HepG2 (cell line): Measurements from ENCODE around the gene CAMTA1. TPM values are rescaled to one million over a fixed set of nuclear protein-coding genes. Genes with fewer than 3 reads are reported as not detected.
A peak's percentile ranks its signal among the peaks of the same experiment; 100 is the strongest.

ENCODE experiments used
- ATAC-seq: fragments of 200-7000 bp; cut with Tn5 transposase; 3 replicates; pipeline ENCODE4 v1.9.1; 2020; ENCODE audit warnings: mild to moderate bottlenecking, moderate library complexity
- BruUV-seq: library from RNA; stranded (reverse); fragments of 400-500 nt; replicated peaks from 2 replicates; lab custom pipeline; 2021; lab: Mats Ljungman, UMichigan
- CTCF ChIA-PET: fragments of 300-600 bp; formaldehyde crosslinking; extraction: SDS; loops from one replicate; lab custom pipeline; 2021; ENCODE audit warnings: low total read pairs, inconsistent platforms, low intra/inter-chr PET ratio; lab: Yijun Ruan, JAX
- POLR2A ChIA-PET: fragments of 350-600 bp; sonication (Branson Sonifier 250); formaldehyde crosslinking; loops from one replicate; lab custom pipeline; 2020; ENCODE audit warnings: antibody characterized with exemption, inconsistent platforms; lab: Yijun Ruan, JAX
- DNase-seq: peaks from one replicate; pipeline ENCODE4 v3.0.0-alpha.2; 2015; ENCODE audit warnings: low spot score
- FAIRE-seq: peaks from 3 replicates; lab custom pipeline; 2011; peaks lifted over from hg19 to GRCh38; lab: Jason Lieb, UNC
- H2AFZ ChIP-seq: one replicate; pipeline ENCODE4 v1.6.1; 2011; ENCODE audit warnings: low read length, inconsistent platforms
- H3K27ac ChIP-seq: fragments of 300-600 bp; 3 replicates; pipeline ENCODE4 v1.8.0; 2011; ENCODE audit warnings: mixed run types, mild to moderate bottlenecking, mixed read lengths, low read length, inconsistent platforms; ENCODE audit not compliant: insufficient read depth; ENCODE audit errors: extremely low read length
- H3K27me3 ChIP-seq, 2 experiments: fragments of 200-600 bp in 1 of 2; 2 replicates in 1 of 2; 3 replicates in 1 of 2; pipeline versions ENCODE4 v1.6.0 to v1.8.0; 2011; ENCODE audit warnings: low read length in 2 of 2, mild to moderate bottlenecking in 2 of 2, moderate library complexity in 2 of 2, inconsistent platforms in 1 of 2; ENCODE audit not compliant: insufficient read depth in 2 of 2, control insufficient read depth in 1 of 2
- H3K36me3 ChIP-seq, 2 experiments: fragments of 200-600 bp in 1 of 2; replicated peaks in 1 of 2; 2 replicates in 1 of 2; 3 replicates in 1 of 2; pipeline versions ENCODE4 v1.5.1 to v1.8.0; 2011; ENCODE audit warnings: low read length in 2 of 2, inconsistent platforms in 1 of 2; ENCODE audit not compliant: insufficient read depth in 2 of 2, control insufficient read depth in 1 of 2
- H3K4me1 ChIP-seq: 2 replicates; pipeline ENCODE4 v1.5.1; 2012; ENCODE audit warnings: low read length, inconsistent platforms; ENCODE audit not compliant: insufficient read depth
- H3K4me2 ChIP-seq: 2 replicates; pipeline ENCODE4 v1.6.0; 2011; ENCODE audit warnings: low read depth, low read length, inconsistent platforms
- H3K4me3 ChIP-seq, 3 experiments: fragments of 200-600 bp in 1 of 3; sonication (generic), shearing (Covaris generic) in 1 of 3; replicated peaks in 1 of 3; 2 replicates each; pipeline ENCODE4 v1.5.1; 2011 to 2016; ENCODE audit warnings: low read length in 3 of 3, inconsistent platforms in 2 of 3, low read depth in 2 of 3, mild to moderate bottlenecking in 2 of 3, control low read depth in 1 of 3, mixed read lengths in 1 of 3; ENCODE audit not compliant: insufficient read depth in 1 of 3
- H3K79me2 ChIP-seq: one replicate; pipeline ENCODE4 v1.6.1; 2011; ENCODE audit warnings: low read length, inconsistent platforms; ENCODE audit not compliant: insufficient read depth
- H3K9ac ChIP-seq: 2 replicates; pipeline ENCODE4 v1.6.0; 2011; ENCODE audit warnings: mild to moderate bottlenecking, low read depth, low read length, inconsistent platforms; ENCODE audit not compliant: insufficient read depth
- H3K9me3 ChIP-seq: 2 replicates; pipeline ENCODE4 v1.5.1; 2012; ENCODE audit warnings: mild to moderate bottlenecking, low read length
- H4K20me1 ChIP-seq: 2 replicates; pipeline ENCODE4 v1.6.0; 2011; ENCODE audit warnings: inconsistent platforms, mild to moderate bottlenecking, low read length, moderate library complexity; ENCODE audit not compliant: insufficient read depth
- CBFB ChIP-seq: sonication (generic); formaldehyde crosslinking; IDR thresholded peaks from 2 replicates; pipeline ENCODE4 v1.4.0; 2020; ENCODE audit warnings: missing genetic modification reagents
- HIVEP1 ChIP-seq: sonication (generic); formaldehyde crosslinking; IDR thresholded peaks from 2 replicates; pipeline ENCODE4 v1.4.0; 2020; ENCODE audit warnings: mild to moderate bottlenecking, missing genetic modification reagents
- HNRNPL ChIP-seq: fragments of 200-400 bp; formaldehyde crosslinking; IDR thresholded peaks from 2 replicates; pipeline ENCODE4 v1.6.1; 2017; ENCODE audit warnings: mild to moderate bottlenecking, low read depth, low read length
- KAT7 ChIP-seq: IDR thresholded peaks from 2 replicates; pipeline ENCODE4 v1.6.1; 2018; ENCODE audit warnings: borderline replicate concordance, missing compliant biosample characterization
- KLF9 ChIP-seq: IDR thresholded peaks from 2 replicates; pipeline ENCODE4 v1.6.1; 2016; ENCODE audit warnings: low read depth
- SAP130 ChIP-seq: IDR thresholded peaks from 2 replicates; pipeline ENCODE4 v1.6.1; 2016; ENCODE audit warnings: low read depth
- ZFAT ChIP-seq: sonication (generic); formaldehyde crosslinking; conservative IDR thresholded peaks from 2 replicates; pipeline ENCODE4 v1.8.1; 2023; ENCODE audit warnings: missing genetic modification reagents, inconsistent platforms
- WGBS: methylation state at CpG from one replicate; pipeline ENCODE4 v1.1.6; 2017; ENCODE audit warnings: low lambda C conversion rate; 5-methylcytosine and 5-hydroxymethylcytosine counted together
- in situ Hi-C: cut with HindIII; loops from 2 replicates; pipeline ENCODE4 v1.10.0; 2017; ENCODE audit warnings: low pct_unique_long_range_greater_than_20kb; ENCODE audit not compliant: extremely low pct_ligation_motif_present
- intact Hi-C: fragments of 100-400 bp; cut with micrococcal nuclease; formaldehyde crosslinking; loops from one replicate; pipeline ENCODE4 v1.10.0; 2022; ENCODE audit not compliant: unreplicated experiment
- polyA plus RNA-seq, 8 experiments: library from polyadenylated mRNA; depleted of rRNA in 3 of 8; stranded (reverse) in 7 of 8; unstranded in 1 of 8; fragments of >200 nt; fragmentation: Illumina TruSeq in 4 of 8; extraction: Trizol in 4 of 8; gene quantifications; 2 replicates each; pipeline versions ENCODE4 v1.2.1 to v1.2.3, GENCODE V29; 2011 to 2016; ENCODE audit warnings: low read depth in 4 of 8, missing spikeins in 1 of 8, mixed read lengths in 1 of 8; ENCODE audit not compliant: insufficient read depth in 1 of 8
- total RNA-seq, 5 experiments: library from RNA; depleted of rRNA; stranded (reverse); fragments of >200 nt; fragmentation: Illumina TruSeq; extraction: Trizol; gene quantifications; 2 replicates each; pipeline ENCODE4 v1.2.3, GENCODE V29; 2016; ENCODE audit warnings: low read depth in 1 of 5
- TF ChIP-seq, protein P1 (sequence below): sonication (generic); formaldehyde crosslinking; conservative IDR thresholded peaks from 2 replicates; pipeline ENCODE4 v1.4.0; 2020; ENCODE audit warnings: missing genetic modification reagents
- TF ChIP-seq, protein P2 (sequence below): sonication (generic); formaldehyde crosslinking; IDR thresholded peaks from 2 replicates; pipeline ENCODE4 v1.5.0; 2020; ENCODE audit warnings: mild to moderate bottlenecking, missing genetic modification reagents
- TF ChIP-seq, protein P3 (sequence below): sonication (generic); formaldehyde crosslinking; IDR thresholded peaks from 2 replicates; pipeline ENCODE4 v1.9.0; 2021; ENCODE audit warnings: missing genetic modification reagents, borderline replicate concordance
- TF ChIP-seq, protein P4 (sequence below): sonication (generic); formaldehyde crosslinking; IDR thresholded peaks from 2 replicates; pipeline ENCODE4 v1.4.0; 2020; ENCODE audit warnings: low read depth, mild to moderate bottlenecking, missing genetic modification reagents
- TF ChIP-seq, protein P5 (sequence below): sonication (generic); formaldehyde crosslinking; IDR thresholded peaks from 2 replicates; pipeline ENCODE4 v1.4.0; 2020; ENCODE audit warnings: mild to moderate bottlenecking, missing genetic modification reagents

The CAMTA1 gene
- total and polyA plus RNA-seq, 2 of the 13 experiments (the other 11 are each of a cell fraction or from before 2014, with no cell fraction given) = 25.0 to 36.4 TPM

DNA sequence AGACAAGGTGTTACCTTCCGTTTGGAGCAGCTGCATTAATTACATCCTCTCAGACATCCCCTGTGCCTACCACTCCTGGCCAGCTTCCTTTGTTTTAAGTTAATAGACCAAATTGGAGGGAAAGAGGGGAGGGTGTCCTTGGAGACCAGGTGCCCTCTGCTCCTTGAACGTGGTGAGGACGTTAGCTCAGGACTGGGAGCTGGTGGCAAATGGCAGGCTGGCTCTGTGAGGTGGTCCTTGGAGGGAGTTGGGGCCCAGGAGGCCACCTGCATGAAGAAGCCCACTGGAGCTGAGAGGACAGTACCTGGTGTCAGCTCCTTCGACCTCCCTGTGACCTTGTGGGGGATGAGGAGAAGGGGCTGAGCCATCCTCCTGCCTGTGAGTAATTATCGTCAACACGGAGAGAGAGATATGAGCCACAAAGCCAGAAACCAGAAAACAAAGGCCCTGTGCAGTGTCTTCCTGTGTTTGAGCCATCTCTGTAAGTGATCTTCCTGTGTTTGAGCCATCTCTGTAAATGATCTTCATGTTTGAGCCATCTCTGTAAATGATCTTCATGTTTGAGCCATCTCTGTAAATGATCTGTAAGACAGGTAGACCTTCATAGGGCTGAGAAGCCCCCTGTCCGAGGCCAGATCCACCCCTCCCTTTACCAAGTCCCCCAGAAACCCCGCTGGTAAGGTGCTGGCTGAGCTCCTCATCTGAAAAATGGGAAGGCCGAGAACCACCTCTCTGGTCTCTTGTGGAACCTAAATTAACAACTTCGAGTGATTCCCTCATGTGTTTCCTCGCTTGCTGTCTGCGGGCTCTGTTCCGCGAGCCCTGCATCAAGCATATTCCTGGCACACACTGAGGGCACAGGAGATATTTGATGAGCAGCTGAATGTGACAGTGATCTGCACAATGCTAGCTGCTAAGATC, 126.0 kb downstream of the CAMTA1 start:
- Histone ChIP-seq H3K9ac (no peak overlapping the region), H3K27ac (no peak overlapping the region), H3K27me3 (peaks cover 0 to 43% of the 10 kb centered on the region in 2 experiments; a peak in 3 of 5 replicates), H3K4me1 (peaks cover 39% of the 10 kb centered on the region), H2AFZ (no peak overlapping the region), H3K4me2 (peak overlapping the region; percentile 30; the same call in 1 of the 2 replicates), H4K20me1 (no peaks in the 10 kb centered on the region), H3K9me3 (no peaks in the 10 kb centered on the region), H3K79me2 (no peaks in the 10 kb centered on the region), H3K4me3 (no peak overlapping the region), H3K36me3 (no peaks in the 10 kb centered on the region)
- FAIRE-seq (no peak), DNase-seq (no peak), ATAC-seq (no peak)
- no TSS peak for BruUV-seq
- POLR2A ChIA-PET = interaction anchor here (0.8 to 1.6 kb wide), 2 partner anchors 126 to 139 kb away, joined by 3 to 5 read pairs; partner anchors contain the start of gene CAMTA1
- intact Hi-C loops (no loop called here), in situ Hi-C loops (no loop called here)
- WGBS = 58% methylated on average over 14 of the region's 14 CpGs
- TF ChIP-seq KAT7 (CRISPR knock-in tag) = no peak
- TF ChIP-seq CBFB (CRISPR knock-in tag) = no peak
- TF ChIP-seq, protein P1, sequence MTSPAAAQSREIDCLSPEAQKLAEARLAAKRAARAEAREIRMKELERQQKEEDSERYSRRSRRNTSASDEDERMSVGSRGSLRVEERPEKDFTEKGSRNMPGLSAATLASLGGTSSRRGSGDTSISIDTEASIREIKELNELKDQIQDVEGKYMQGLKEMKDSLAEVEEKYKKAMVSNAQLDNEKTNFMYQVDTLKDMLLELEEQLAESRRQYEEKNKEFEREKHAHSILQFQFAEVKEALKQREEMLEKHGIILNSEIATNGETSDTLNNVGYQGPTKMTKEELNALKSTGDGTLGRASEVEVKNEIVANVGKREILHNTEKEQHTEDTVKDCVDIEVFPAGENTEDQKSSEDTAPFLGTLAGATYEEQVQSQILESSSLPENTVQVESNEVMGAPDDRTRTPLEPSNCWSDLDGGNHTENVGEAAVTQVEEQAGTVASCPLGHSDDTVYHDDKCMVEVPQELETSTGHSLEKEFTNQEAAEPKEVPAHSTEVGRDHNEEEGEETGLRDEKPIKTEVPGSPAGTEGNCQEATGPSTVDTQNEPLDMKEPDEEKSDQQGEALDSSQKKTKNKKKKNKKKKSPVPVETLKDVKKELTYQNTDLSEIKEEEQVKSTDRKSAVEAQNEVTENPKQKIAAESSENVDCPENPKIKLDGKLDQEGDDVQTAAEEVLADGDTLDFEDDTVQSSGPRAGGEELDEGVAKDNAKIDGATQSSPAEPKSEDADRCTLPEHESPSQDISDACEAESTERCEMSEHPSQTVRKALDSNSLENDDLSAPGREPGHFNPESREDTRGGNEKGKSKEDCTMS = no peak
- no peak for TF ChIP-seq ZFAT (CRISPR knock-in tag)
- TF ChIP-seq HNRNPL = no peak
- TF ChIP-seq, protein P2, sequence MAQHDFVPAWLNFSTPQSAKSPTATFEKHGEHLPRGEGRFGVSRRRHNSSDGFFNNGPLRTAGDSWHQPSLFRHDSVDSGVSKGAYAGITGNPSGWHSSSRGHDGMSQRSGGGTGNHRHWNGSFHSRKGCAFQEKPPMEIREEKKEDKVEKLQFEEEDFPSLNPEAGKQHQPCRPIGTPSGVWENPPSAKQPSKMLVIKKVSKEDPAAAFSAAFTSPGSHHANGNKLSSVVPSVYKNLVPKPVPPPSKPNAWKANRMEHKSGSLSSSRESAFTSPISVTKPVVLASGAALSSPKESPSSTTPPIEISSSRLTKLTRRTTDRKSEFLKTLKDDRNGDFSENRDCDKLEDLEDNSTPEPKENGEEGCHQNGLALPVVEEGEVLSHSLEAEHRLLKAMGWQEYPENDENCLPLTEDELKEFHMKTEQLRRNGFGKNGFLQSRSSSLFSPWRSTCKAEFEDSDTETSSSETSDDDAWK (CRISPR knock-in tag) = no peak
- no peak for TF ChIP-seq HIVEP1
- no peak for TF ChIP-seq KLF9 (CRISPR knock-in tag)
- TF ChIP-seq, protein P3, sequence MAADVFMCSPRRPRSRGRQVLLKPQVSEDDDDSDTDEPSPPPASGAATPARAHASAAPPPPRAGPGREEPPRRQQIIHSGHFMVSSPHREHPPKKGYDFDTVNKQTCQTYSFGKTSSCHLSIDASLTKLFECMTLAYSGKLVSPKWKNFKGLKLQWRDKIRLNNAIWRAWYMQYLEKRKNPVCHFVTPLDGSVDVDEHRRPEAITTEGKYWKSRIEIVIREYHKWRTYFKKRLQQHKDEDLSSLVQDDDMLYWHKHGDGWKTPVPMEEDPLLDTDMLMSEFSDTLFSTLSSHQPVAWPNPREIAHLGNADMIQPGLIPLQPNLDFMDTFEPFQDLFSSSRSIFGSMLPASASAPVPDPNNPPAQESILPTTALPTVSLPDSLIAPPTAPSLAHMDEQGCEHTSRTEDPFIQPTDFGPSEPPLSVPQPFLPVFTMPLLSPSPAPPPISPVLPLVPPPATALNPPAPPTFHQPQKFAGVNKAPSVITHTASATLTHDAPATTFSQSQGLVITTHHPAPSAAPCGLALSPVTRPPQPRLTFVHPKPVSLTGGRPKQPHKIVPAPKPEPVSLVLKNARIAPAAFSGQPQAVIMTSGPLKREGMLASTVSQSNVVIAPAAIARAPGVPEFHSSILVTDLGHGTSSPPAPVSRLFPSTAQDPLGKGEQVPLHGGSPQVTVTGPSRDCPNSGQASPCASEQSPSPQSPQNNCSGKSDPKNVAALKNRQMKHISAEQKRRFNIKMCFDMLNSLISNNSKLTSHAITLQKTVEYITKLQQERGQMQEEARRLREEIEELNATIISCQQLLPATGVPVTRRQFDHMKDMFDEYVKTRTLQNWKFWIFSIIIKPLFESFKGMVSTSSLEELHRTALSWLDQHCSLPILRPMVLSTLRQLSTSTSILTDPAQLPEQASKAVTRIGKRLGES (CRISPR knock-in tag) = no peak
- TF ChIP-seq, protein P4, sequence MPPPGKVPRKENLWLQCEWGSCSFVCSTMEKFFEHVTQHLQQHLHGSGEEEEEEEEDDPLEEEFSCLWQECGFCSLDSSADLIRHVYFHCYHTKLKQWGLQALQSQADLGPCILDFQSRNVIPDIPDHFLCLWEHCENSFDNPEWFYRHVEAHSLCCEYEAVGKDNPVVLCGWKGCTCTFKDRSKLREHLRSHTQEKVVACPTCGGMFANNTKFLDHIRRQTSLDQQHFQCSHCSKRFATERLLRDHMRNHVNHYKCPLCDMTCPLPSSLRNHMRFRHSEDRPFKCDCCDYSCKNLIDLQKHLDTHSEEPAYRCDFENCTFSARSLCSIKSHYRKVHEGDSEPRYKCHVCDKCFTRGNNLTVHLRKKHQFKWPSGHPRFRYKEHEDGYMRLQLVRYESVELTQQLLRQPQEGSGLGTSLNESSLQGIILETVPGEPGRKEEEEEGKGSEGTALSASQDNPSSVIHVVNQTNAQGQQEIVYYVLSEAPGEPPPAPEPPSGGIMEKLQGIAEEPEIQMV (CRISPR knock-in tag) = no peak
- no peak for TF ChIP-seq SAP130 (CRISPR knock-in tag)
- TF ChIP-seq, protein P5, sequence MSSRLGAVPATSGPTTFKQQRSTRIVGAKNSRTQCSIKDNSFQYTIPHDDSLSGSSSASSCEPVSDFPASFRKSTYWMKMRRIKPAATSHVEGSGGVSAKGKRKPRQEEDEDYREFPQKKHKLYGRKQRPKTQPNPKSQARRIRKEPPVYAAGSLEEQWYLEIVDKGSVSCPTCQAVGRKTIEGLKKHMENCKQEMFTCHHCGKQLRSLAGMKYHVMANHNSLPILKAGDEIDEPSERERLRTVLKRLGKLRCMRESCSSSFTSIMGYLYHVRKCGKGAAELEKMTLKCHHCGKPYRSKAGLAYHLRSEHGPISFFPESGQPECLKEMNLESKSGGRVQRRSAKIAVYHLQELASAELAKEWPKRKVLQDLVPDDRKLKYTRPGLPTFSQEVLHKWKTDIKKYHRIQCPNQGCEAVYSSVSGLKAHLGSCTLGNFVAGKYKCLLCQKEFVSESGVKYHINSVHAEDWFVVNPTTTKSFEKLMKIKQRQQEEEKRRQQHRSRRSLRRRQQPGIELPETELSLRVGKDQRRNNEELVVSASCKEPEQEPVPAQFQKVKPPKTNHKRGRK (CRISPR knock-in tag) = no peak
- CTCF ChIA-PET = no interaction called here
